ENCODE measurements around the gene LIFR.

- TF ChIP-seq, protein P1, sequence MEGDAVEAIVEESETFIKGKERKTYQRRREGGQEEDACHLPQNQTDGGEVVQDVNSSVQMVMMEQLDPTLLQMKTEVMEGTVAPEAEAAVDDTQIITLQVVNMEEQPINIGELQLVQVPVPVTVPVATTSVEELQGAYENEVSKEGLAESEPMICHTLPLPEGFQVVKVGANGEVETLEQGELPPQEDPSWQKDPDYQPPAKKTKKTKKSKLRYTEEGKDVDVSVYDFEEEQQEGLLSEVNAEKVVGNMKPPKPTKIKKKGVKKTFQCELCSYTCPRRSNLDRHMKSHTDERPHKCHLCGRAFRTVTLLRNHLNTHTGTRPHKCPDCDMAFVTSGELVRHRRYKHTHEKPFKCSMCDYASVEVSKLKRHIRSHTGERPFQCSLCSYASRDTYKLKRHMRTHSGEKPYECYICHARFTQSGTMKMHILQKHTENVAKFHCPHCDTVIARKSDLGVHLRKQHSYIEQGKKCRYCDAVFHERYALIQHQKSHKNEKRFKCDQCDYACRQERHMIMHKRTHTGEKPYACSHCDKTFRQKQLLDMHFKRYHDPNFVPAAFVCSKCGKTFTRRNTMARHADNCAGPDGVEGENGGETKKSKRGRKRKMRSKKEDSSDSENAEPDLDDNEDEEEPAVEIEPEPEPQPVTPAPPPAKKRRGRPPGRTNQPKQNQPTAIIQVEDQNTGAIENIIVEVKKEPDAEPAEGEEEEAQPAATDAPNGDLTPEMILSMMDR (IDR thresholded peaks at IDR 0.05): no peak
- no peak for TF ChIP-seq POLR2AphosphoS5 (IDR thresholded peaks at IDR 0.05)
- no peak for TF ChIP-seq POLR2A (IDR thresholded peaks at IDR 0.05)
Measured at GRCh38 chr5:38438757-38439156, 117.7 kb downstream of the LIFR start.

Data from prostate gland (tissue), 2 donors.